SH-SY5Y (cell line): ENCODE results near the gene STK4.

Experiments
- GATA2 ChIP-seq: IDR thresholded peaks from 2 replicates; pipeline ENCODE4 v1.6.1; 2011; ENCODE audit warnings: mild to moderate bottlenecking, low read depth, low read length
- GATA3 ChIP-seq: IDR thresholded peaks from 2 replicates; pipeline ENCODE4 v1.6.1; 2011; ENCODE audit warnings: low read depth, mild to moderate bottlenecking, low read length, moderate library complexity

The STK4 gene

GRCh38 chr20:44960103-44960852 is 6.0 kb upstream of the STK4 start, which contains the start of gene TOMM34:
TSS of gene TOMM34 (minus strand) at chr20:44960397. CDS start at chr20:44960333, 64 bp downstream.
- TF ChIP-seq GATA3 (no peak), GATA2 (peak; percentile 34; the same call in 1 of the 2 replicates)

- TF ChIP-seq GATA3 (no peak), GATA2 (no peak)
Observed at GRCh38 chr20:44961011-44961869, 5.1 kb upstream of the STK4 start.

- TF ChIP-seq GATA3 (no peak), GATA2 (peak; percentile 42; the same call in 1 of the 2 replicates)
Observed at GRCh38 chr20:44961870-44962267, 4.4 kb upstream of the STK4 start.

- no peak for TF ChIP-seq GATA2
- TF ChIP-seq GATA3, result no peak
Observed at GRCh38 chr20:44962483-44962882, 3.8 kb upstream of the STK4 start.

GRCh38 chr20:44963325-44964215 is 2.7 kb upstream of the STK4 start:
- no peak for TF ChIP-seq GATA2
- TF ChIP-seq GATA3, result no peak

- TF ChIP-seq GATA2 (no peak), GATA3 (no peak)
Observed at GRCh38 chr20:44965651-44966029, 672 bp upstream of the STK4 start.

- no peak for TF ChIP-seq GATA2
Observed at GRCh38 chr20:44967207-44967807, 995 bp downstream of the STK4 start.

- TF ChIP-seq GATA2 (no peak), GATA3 (no peak)
Observed at GRCh38 chr20:44969300-44969894, 3.1 kb downstream of the STK4 start.

GRCh38 chr20:44970243-44970757 is 4.0 kb downstream of the STK4 start:
- TF ChIP-seq GATA2 (no peak), GATA3 (no peak)

GRCh38 chr20:44973053-44973452 is 6.7 kb downstream of the STK4 start:
- no peak for TF ChIP-seq GATA2
- TF ChIP-seq GATA3, result no peak

- no peak for TF ChIP-seq GATA3
- no peak for TF ChIP-seq GATA2
Observed at GRCh38 chr20:44976698-44977097, 10.4 kb downstream of the STK4 start.

- no peak for TF ChIP-seq GATA2
- no peak for TF ChIP-seq GATA3
Observed at GRCh38 chr20:44979090-44979621, 12.8 kb downstream of the STK4 start.
